Measurements from ENCODE around the gene DDO.
"Not testable (repeated sequence)": the region's sequence is repeated elsewhere in the genome, so short reads cannot be mapped to it uniquely, and the experiment has no call there.

DDO gene, protein sequence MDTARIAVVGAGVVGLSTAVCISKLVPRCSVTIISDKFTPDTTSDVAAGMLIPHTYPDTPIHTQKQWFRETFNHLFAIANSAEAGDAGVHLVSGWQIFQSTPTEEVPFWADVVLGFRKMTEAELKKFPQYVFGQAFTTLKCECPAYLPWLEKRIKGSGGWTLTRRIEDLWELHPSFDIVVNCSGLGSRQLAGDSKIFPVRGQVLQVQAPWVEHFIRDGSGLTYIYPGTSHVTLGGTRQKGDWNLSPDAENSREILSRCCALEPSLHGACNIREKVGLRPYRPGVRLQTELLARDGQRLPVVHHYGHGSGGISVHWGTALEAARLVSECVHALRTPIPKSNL

DNA sequence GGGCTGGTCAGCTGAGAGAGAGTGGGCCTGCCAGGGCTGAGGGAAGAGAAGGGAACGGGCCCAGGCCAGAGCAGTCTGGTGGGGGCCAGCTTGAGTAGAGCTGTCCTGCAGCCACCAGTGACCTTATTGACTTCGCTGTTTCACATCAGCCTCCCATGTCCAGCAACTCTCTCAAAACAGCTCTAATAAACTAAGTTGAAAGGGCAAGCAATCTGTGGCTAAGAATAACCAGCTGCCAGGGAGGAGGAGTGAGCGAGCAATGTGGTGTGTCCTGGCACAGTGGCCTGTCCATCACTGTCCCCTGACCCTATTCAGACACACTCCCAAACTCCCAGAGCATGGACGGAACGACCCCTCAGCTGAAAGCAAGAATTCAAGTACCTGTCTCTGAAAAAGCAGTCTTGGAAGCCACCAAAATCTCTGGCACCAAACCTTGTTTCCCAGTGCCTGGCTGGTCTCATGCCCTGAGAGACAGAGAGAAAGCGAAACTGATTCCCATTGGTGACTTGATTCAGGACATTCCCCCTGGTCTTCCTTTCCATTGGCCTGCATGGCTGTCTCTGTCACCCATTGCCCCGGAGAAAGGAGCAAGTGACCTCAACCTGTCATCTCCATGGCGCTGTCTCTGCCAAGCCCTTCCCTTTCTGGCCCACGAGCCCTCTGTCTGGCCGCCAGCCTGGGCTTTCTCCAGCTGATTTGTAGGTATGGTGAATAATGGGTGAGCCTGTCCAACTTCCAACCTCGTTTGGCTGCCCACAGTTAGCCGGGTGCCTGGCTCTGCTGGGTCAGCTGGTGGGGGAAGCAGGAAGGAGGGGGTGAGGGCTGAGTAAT is at the start of gene DDO:
Gene DDO, minus strand, starts transcription at position 490 of the 831 bp plus-strand sequence. CDS start 2,113 bp downstream, outside the sequence.
- no peak for DNase-seq

GRCh38 chr6:110462884-110463481 is 47.6 kb upstream of the DDO start:
- no peak for DNase-seq

- DNase-seq = no peak
Measured at GRCh38 chr6:110461376-110461775, 46.0 kb upstream of the DDO start.

GRCh38 chr6:110459137-110459536 is 43.8 kb upstream of the DDO start:
- no peak for DNase-seq

GRCh38 chr6:110458476-110458875 is 43.1 kb upstream of the DDO start:
- no peak for DNase-seq

DNA sequence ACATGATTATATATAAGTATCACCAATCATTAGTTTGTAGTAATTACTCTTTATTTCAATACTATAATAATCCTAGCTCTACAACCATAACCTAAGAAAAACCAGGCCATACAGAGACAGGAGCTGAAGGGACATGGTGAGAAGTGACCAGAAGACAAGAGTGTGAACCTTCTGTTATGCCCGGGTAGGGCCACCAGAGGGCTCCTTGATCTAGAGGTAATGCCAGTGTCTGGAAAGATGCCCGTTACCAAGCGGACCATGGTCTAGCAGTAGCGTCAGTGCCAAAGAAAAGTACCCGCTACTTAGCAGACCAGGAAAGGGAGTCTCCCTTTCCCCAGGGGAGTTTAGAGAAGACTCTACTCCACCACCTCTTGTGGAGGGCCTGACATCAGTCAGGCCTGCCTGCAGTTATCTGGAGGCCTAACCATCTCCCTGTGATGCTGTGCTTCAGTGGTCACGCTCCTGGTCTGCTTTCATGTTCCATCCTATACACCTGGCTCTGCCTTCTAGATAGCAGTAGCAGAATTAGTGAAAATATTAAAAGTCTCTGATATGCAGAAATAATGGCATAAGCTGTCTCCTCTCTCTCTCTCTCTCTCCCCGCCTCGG is 42.3 kb upstream of the DDO start:
- DNase-seq = not testable (repeated sequence)

- no peak for DNase-seq
Measured at GRCh38 chr6:110456694-110457093, 41.3 kb upstream of the DDO start.

GRCh38 chr6:110449541-110449895 is 34.1 kb upstream of the DDO start:
- no peak for DNase-seq

GRCh38 chr6:110448846-110449540 is 33.6 kb upstream of the DDO start:
- peak; percentile 24 for DNase-seq

- DNase-seq = no peak
Measured at GRCh38 chr6:110447761-110448160, 32.4 kb upstream of the DDO start.

DNA sequence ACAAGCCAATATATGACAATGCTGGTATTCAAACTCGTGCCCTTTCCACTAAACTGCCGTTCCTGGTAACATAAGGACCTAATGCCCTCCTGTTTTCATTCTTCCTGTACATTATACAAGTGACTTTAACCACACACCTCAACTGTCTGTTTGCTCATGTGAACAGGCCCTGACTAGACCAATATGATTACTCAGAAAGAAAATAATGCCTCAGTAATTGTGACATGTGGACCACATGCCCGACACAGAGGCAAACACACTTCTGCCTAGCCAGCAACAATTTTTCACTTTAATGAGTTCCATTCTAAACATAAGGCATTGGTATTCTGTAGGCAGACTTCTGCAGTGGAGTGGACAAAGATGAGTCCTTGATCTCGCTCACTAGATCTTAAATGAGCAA is 31.0 kb upstream of the DDO start:
- no peak for DNase-seq

DNA sequence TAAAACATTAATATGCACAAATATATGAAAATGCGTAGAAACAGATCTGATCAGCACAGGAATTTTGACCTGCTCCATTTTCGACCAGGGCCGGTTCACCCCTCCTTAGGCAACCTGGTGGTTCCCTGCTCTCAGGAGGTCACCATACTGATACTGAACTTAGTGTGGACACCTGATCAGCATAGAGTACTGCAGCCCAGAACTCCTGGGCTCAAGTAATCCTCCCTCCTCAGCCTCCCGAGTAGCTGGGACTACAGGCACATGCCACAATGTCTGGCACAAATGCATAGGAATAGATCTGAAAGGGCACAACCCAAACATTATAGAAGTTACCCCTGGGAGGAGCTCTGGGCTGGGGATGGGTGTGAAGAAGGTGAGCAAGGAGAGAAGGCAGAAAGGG is 24.7 kb upstream of the DDO start:
- no peak for DNase-seq

DNA sequence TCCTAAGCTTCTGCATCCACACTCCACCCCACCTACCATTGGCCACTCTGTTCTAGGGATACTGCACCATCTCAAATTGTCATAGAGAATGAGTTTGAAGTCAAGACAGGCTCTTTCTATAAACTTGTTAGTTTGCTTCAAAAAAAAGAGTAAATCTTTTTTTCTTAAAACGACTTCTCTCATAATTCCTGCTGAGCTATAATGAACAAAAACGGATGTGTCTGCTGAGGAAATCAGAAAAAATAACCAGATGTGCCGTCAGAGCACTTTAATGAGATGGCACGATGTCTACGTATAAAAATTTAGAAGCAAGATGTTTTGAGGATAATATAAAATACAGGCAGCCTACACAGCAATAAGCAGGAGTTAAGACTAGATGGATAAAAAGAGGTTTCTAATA is 24.0 kb upstream of the DDO start:
- no peak for DNase-seq

- no peak for DNase-seq
Measured at GRCh38 chr6:110434961-110435602, 19.7 kb upstream of the DDO start.

DNA sequence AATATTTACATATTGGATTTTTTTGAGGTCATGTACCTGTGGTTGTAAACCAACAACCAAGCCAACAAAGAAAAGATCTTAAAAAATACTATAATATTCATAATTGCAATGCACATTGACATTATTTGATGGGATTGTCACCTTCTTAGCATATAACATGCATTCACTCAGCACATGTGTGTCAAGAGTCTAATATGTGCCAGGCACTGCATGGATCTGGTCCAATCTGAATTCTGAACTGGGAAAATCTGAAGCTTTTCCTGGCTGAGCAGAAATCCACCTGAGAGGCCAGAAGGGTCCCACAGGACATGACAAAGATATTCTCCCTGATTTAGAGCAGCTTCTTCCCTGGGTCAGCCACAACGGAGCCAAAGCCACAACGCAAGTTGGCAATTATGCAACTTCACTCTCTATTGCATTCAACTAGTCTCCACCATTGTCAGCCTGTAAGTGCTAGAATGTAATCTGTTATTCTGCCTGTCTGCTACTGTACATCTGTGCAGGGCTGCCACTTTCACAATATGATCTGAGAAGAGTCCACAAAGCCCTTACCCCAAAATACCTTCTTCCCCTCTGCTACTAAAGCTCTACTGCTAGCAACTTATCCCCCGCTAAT is 17.0 kb upstream of the DDO start:
- DNase-seq = no peak

DNA sequence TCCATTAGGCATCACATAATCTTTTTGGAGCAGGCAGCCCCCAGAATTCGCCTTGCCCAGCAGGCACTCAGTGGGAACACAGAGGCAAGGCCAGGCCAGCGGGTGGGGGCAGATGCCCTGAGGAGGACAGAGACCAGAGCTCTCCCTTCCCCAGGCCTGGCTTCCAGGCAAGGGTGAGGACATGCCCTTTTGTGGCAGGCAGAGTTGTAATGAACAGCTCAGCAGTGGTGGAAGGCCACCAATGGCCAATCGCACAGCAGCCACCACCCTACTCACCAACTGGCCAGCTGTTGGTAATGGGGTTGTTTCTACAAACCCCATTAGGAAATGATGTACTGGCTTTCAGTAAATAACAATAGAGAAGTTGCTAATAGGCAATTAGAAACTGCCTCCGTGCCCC is 15.4 kb upstream of the DDO start:
- DNase-seq = no peak

- no peak for DNase-seq
Measured at GRCh38 chr6:110430236-110430635, 14.9 kb upstream of the DDO start.

- DNase-seq = no peak
Measured at GRCh38 chr6:110428153-110428552, 12.8 kb upstream of the DDO start.

- DNase-seq = no peak
Measured at GRCh38 chr6:110425816-110426215, 10.4 kb upstream of the DDO start.

GRCh38 chr6:110422444-110422822 is 7.1 kb upstream of the DDO start:
- DNase-seq = no peak

DNA sequence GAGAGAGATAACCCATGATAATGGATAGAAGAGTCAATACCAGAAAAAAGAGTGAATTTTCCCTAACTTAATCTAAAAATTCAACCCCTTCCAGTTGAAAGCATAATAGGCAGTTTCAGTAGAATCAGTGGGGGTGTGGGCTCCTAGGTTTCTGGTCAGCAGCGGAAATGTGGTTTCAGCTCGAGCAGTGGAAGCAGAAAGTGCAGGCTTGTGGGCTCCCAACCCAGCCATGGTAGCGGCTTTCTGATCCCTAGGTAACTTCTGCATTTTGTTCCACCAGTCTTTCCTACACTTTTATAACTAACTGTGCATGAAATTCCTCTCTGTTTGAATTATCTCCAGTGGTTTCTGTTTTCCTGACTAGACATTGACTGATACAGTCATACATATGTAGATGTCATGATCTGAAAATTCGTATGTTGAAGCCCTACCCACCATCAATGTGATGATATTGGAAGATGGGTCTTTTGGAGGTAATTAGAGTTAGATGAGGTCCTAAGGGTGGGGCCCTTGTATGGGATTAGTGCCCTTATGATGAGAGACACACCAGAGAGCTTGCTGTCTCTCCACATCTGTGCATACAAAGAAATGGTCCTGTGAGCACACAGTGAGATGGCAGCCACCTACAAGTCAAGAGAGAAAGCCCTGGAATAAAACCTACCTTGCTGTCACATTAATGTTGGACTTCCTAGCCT is 6.5 kb upstream of the DDO start:
- DNase-seq = no peak
